Measurements from ENCODE around the gene MAP3K10.

MAP3K10 gene

DNA sequence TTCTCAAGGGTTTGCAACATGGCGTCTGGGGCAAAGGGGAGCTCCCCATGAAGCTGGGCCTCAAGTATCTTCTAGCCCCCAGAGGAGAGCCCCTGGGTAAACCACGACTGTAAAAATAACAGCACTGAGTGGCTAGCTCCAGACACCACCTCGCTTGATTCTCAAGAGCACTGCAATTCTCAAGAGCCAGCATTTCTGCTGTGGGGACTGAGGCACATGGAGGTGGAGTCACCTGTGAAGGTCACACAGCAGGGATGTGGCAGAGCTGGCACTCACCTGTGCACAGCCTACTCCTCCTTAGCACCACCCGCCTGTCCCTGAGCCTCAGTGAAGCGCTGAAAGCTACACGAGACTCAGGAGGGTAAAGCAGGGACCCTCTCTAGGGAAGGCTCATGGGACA lies 56.0 kb downstream of the MAP3K10 start:
- Mint-ChIP-seq H3K4me1 (peaks cover 32% of the 10 kb centered on the region), H3K27me3 (ENCODE audit: low read depth) (no peaks in the 10 kb centered on the region), H3K9me3 (no peaks in the 10 kb centered on the region), H3K36me3 (ENCODE audit: low read depth) (peaks cover 18% of the 10 kb centered on the region), H3K4me3 (no peak overlapping the region), H3K27ac (no peak overlapping the region)
- TF ChIP-seq, protein P1, sequence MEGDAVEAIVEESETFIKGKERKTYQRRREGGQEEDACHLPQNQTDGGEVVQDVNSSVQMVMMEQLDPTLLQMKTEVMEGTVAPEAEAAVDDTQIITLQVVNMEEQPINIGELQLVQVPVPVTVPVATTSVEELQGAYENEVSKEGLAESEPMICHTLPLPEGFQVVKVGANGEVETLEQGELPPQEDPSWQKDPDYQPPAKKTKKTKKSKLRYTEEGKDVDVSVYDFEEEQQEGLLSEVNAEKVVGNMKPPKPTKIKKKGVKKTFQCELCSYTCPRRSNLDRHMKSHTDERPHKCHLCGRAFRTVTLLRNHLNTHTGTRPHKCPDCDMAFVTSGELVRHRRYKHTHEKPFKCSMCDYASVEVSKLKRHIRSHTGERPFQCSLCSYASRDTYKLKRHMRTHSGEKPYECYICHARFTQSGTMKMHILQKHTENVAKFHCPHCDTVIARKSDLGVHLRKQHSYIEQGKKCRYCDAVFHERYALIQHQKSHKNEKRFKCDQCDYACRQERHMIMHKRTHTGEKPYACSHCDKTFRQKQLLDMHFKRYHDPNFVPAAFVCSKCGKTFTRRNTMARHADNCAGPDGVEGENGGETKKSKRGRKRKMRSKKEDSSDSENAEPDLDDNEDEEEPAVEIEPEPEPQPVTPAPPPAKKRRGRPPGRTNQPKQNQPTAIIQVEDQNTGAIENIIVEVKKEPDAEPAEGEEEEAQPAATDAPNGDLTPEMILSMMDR (IDR thresholded peaks at IDR 0.05; ENCODE audit: unreplicated experiment in 3 of 3): no peak

DNA sequence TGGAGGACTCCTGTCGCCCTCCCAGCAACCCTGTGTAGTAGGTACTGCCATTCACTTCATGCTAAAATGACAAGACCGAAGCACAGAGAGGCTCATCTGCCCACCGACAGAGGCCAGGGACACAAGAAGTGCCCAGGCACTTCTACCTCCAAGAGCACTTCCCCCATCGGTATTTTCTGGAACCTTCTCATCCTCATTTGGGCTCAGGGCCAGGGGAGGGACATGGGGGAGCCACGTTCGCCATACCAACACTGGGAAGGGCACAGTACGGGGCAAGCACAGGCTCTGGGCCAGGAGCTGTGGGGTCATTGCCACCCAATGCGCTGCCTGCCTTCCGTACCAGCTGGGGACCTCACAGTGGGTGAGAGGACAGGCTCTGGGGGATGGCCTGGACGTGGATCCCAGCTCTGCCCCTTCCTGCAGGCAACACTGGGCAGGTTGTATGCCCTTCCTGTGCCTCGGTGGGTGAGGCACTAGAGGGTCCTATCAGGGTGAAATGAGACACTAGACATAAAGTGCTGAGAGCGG lies 56.6 kb downstream of the MAP3K10 start:
- Mint-ChIP-seq H3K4me1 (peaks cover 38% of the 10 kb centered on the region), H3K36me3 (ENCODE audit: low read depth) (peaks cover 24% of the 10 kb centered on the region), H3K27me3 (ENCODE audit: low read depth) (no peaks in the 10 kb centered on the region), H3K4me3 (no peak overlapping the region), H3K9me3 (no peaks in the 10 kb centered on the region), H3K27ac (no peak overlapping the region)
- TF ChIP-seq, protein P1 (IDR thresholded peaks at IDR 0.05; ENCODE audit: unreplicated experiment in 3 of 3): no peak

- TF ChIP-seq, protein P1 (IDR thresholded peaks at IDR 0.05; ENCODE audit: unreplicated experiment in 3 of 3): no peak
- H3K4me3 Mint-ChIP-seq: no peak overlapping the region
- H3K27ac Mint-ChIP-seq: no peak overlapping the region
- H3K9me3 Mint-ChIP-seq: no peaks in the 10 kb centered on the region
- H3K4me1 Mint-ChIP-seq: peaks cover 45% of the 10 kb centered on the region
- no peaks in the 10 kb centered on the region for H3K27me3 Mint-ChIP-seq (ENCODE audit: low read depth)
- peaks cover 35% of the 10 kb centered on the region for H3K36me3 Mint-ChIP-seq (ENCODE audit: low read depth)
These were observed 58.0 kb downstream of the MAP3K10 start for GRCh38 chr19:40249201-40249600.

GRCh38 chr19:40249781-40250180 lies 58.6 kb downstream of the MAP3K10 start:
- Mint-ChIP-seq H3K27me3 (ENCODE audit: low read depth) (no peaks in the 10 kb centered on the region), H3K9me3 (no peaks in the 10 kb centered on the region), H3K4me3 (no peak overlapping the region), H3K27ac (peak overlapping the region; percentile 21 to 42 (median 39)), H3K4me1 (peaks cover 39% of the 10 kb centered on the region), H3K36me3 (ENCODE audit: low read depth) (peaks cover 38% of the 10 kb centered on the region)
- TF ChIP-seq, protein P1 (IDR thresholded peaks at IDR 0.05; ENCODE audit: unreplicated experiment in 3 of 3): no peak

DNA sequence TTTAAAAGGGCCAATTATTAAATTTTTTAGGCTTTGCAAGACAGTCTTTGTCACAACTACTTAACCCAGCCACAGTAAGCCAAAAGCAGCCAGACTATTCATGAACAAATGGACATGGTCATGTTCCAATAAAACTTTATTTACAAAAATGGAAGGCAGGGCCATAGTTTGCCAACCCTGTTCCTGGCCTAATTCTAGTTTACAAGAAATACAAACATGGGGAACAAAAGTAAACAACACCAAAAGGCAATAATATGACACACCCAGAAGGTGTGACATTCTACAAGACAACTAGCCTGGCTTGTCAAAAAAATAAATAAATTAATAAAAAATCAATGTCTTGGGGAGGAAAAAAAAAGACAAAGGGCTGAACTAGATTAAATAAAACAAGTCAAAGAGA lies 60.0 kb downstream of the MAP3K10 start:
- no peak overlapping the region for H3K4me3 Mint-ChIP-seq
- H3K27me3 Mint-ChIP-seq (ENCODE audit: low read depth): no peaks in the 10 kb centered on the region
- H3K27ac Mint-ChIP-seq: no peak overlapping the region
- TF ChIP-seq, protein P1 (IDR thresholded peaks at IDR 0.05; ENCODE audit: unreplicated experiment in 3 of 3): no peak
- no peaks in the 10 kb centered on the region for H3K9me3 Mint-ChIP-seq
- H3K4me1 Mint-ChIP-seq: peaks cover 29% of the 10 kb centered on the region
- H3K36me3 Mint-ChIP-seq (ENCODE audit: low read depth): peaks cover 52% of the 10 kb centered on the region

GRCh38 chr19:40251991-40252390 lies 60.8 kb downstream of the MAP3K10 start:
- Mint-ChIP-seq H3K36me3 (ENCODE audit: low read depth) (peaks cover 50% of the 10 kb centered on the region), H3K27me3 (ENCODE audit: low read depth) (no peaks in the 10 kb centered on the region), H3K4me3 (no peak overlapping the region), H3K27ac (peak overlapping the region in 1 of 3 experiments; percentile 48), H3K4me1 (peaks cover 26% of the 10 kb centered on the region), H3K9me3 (no peaks in the 10 kb centered on the region)
- TF ChIP-seq, protein P1 (IDR thresholded peaks at IDR 0.05; ENCODE audit: unreplicated experiment in 3 of 3): no peak

Measured in nephron (organoid).